Measurements from ENCODE around the gene NRM.

DNA sequence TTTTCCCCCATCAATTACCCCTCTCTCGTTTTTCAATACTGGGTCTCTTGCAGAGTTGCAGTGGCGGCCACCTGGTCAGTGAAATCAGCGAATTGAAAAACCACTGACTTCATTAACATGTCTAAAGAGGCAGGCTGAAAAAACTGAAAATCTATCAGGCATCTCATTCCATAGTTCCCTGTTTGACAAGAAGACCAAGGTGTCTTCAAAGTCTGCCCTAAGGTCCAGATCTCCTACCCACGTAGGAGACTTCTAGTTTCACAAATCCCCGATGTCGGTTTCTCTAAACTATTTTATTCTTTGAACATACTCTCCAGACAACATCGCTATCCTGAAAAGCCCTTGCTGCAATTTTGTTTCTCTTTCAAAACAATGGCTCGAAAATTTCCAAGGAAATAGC, 28.6 kb upstream of the NRM start:
- TF ChIP-seq, protein P1, sequence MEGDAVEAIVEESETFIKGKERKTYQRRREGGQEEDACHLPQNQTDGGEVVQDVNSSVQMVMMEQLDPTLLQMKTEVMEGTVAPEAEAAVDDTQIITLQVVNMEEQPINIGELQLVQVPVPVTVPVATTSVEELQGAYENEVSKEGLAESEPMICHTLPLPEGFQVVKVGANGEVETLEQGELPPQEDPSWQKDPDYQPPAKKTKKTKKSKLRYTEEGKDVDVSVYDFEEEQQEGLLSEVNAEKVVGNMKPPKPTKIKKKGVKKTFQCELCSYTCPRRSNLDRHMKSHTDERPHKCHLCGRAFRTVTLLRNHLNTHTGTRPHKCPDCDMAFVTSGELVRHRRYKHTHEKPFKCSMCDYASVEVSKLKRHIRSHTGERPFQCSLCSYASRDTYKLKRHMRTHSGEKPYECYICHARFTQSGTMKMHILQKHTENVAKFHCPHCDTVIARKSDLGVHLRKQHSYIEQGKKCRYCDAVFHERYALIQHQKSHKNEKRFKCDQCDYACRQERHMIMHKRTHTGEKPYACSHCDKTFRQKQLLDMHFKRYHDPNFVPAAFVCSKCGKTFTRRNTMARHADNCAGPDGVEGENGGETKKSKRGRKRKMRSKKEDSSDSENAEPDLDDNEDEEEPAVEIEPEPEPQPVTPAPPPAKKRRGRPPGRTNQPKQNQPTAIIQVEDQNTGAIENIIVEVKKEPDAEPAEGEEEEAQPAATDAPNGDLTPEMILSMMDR (IDR thresholded peaks at IDR 0.05), result no peak
- no peak for TF ChIP-seq POLR2A (IDR thresholded peaks at IDR 0.05)
